ENCODE data around the gene STK39. TPM values are rescaled to one million over a fixed set of nuclear protein-coding genes. Genes with fewer than 3 reads are reported as not detected.

The STK39 gene
- total and polyA plus RNA-seq, 9 of the 15 experiments (the other 6 are each of a cell fraction or from before 2014, with no cell fraction given), result 0.19 to 0.76 (median 0.51) TPM

GRCh38 chr2:167960089-167960747, 287.2 kb downstream of the STK39 start (continued):
- TF ChIP-seq ATF4 (CRISPR knock-in tag; IDR thresholded peaks at IDR 0.05), result 0 out of 2 replicates have a peak, but pooled peaks have one; percentile 37
- peak; percentile 34; the same call in 1 of the 2 replicates for TF ChIP-seq POLR2H (tag; IDR thresholded peaks at IDR 0.05; ENCODE audit: low read depth)
- TF ChIP-seq, protein P1, sequence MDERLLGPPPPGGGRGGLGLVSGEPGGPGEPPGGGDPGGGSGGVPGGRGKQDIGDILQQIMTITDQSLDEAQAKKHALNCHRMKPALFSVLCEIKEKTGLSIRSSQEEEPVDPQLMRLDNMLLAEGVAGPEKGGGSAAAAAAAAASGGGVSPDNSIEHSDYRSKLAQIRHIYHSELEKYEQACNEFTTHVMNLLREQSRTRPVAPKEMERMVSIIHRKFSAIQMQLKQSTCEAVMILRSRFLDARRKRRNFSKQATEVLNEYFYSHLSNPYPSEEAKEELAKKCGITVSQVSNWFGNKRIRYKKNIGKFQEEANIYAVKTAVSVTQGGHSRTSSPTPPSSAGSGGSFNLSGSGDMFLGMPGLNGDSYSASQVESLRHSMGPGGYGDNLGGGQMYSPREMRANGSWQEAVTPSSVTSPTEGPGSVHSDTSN (CRISPR knock-in tag; IDR thresholded peaks at IDR 0.05; ENCODE audit: low read depth), result no peak
- TF ChIP-seq, protein P1 (tag; conservative IDR thresholded peaks at IDR 0.05; ENCODE audit: low read depth), result 0 out of 2 replicates have a peak, but pooled peaks have one; percentile 24
- TF ChIP-seq YY1 (IDR thresholded peaks at IDR 0.05; ENCODE audit: borderline replicate concordance in 1 of 3, control insufficient read depth in 1 of 3, extremely low read depth in 1 of 3, insufficient read depth in 3 of 3, insufficient read length in 1 of 3, insufficient replicate concordance in 2 of 3, low read depth in 1 of 3, low read length in 2 of 3), result peak in 1 of 3 experiments; percentile 63
- peak; percentile 64; the same call in 1 of the 2 replicates for TF ChIP-seq CEBPG (CRISPR knock-in tag; IDR thresholded peaks at IDR 0.05)
- TF ChIP-seq CEBPG (tag; conservative IDR thresholded peaks at IDR 0.05 in 1 of 2, IDR thresholded peaks at IDR 0.05 in 1 of 2), result peak; percentile 16 to 78; a peak in 2 of 4 replicates
- TF ChIP-seq SMARCA4 (IDR thresholded peaks at IDR 0.05), result peak; percentile 59; the same call in 1 of the 2 replicates
- TF ChIP-seq NCOA1 (IDR thresholded peaks at IDR 0.05; ENCODE audit: low read depth), result no peak
- peak; percentile 84; the same call in 1 of the 2 replicates for TF ChIP-seq ZNF175 (CRISPR knock-in tag; IDR thresholded peaks at IDR 0.05; ENCODE audit: low read depth)
- peak; percentile 91 for TF ChIP-seq ZNF589 (CRISPR knock-in tag; IDR thresholded peaks at IDR 0.05; ENCODE audit: low read depth)
- peak; percentile 70 for TF ChIP-seq MEIS2 (IDR thresholded peaks at IDR 0.05; ENCODE audit: partially characterized antibody)
- peak; percentile 86 for TF ChIP-seq CREM (IDR thresholded peaks at IDR 0.05; ENCODE audit: low read depth)
- peak; percentile 58; the same call in 1 of the 2 replicates for TF ChIP-seq CREB1 (IDR thresholded peaks at IDR 0.05)
- TF ChIP-seq CREB1 (CRISPR knock-in tag; IDR thresholded peaks at IDR 0.05), result peak; percentile 17; the same call in 1 of the 2 replicates
- TF ChIP-seq ZNF239 (CRISPR knock-in tag; IDR thresholded peaks at IDR 0.05), result peak; percentile 75; the same call in 1 of the 2 replicates
- peak in 1 of 2 experiments; percentile 31; a peak in 2 of 4 replicates for TF ChIP-seq TRIM24 (IDR thresholded peaks at IDR 0.05)
- 0 out of 2 replicates have a peak, but pooled peaks have one; percentile 25 for TF ChIP-seq KLF6 (CRISPR knock-in tag; IDR thresholded peaks at IDR 0.05; ENCODE audit: borderline replicate concordance)
- TF ChIP-seq ZNF253 (CRISPR knock-in tag; conservative IDR thresholded peaks at IDR 0.05), result no peak
- peak; percentile 46; the same call in 1 of the 2 replicates for TF ChIP-seq CTBP1 (IDR thresholded peaks at IDR 0.05; ENCODE audit: borderline replicate concordance)
- peak; percentile 43 for TF ChIP-seq FOSL1 (tag; conservative IDR thresholded peaks at IDR 0.05)
- peak in 1 of 2 experiments; percentile 36; a peak in 1 of 4 replicates for TF ChIP-seq RCOR1 (IDR thresholded peaks at IDR 0.05; ENCODE audit: borderline replicate concordance in 1 of 2, low read depth in 2 of 2, low read length in 2 of 2)
- TF ChIP-seq JUN (IDR thresholded peaks at IDR 0.05; ENCODE audit: borderline replicate concordance, low read depth, low read length), result peak; percentile 57
- no peak for TF ChIP-seq JUN (CRISPR knock-in tag; IDR thresholded peaks at IDR 0.05; ENCODE audit: borderline replicate concordance)
- TF ChIP-seq ZEB2 (IDR thresholded peaks at IDR 0.05), result 0 out of 2 replicates have a peak, but pooled peaks have one; percentile 19
- 0 out of 2 replicates have a peak, but pooled peaks have one; percentile 37 for TF ChIP-seq SMAD4 (CRISPR knock-in tag; conservative IDR thresholded peaks at IDR 0.05)

Data from K562 (cell line).